Spleen (tissue), 7 donors: ENCODE data around the gene PIGM.

ENCODE experiments used
- CTCF ChIP-seq, 11 experiments: fragments of 200-600 bp in 7 of 11; fragments of 450-650 bp in 4 of 11; sonication (generic) in 4 of 11; IDR thresholded peaks in 8 of 11; conservative IDR thresholded peaks in 3 of 11; 1 replicate in 7 of 11; 2 replicates in 4 of 11; pipeline versions ENCODE4 v1.4.0 to v1.8.0; 2016 to 2021; ENCODE audit warnings: antibody characterized with exemption in 11 of 11, inconsistent platforms in 4 of 11, mild to moderate bottlenecking in 1 of 11
- POLR2A ChIP-seq, 3 donors: fragments of 450-650 bp; IDR thresholded peaks; one replicate each; pipeline ENCODE4 v1.5.1; 2017; ENCODE audit warnings: antibody characterized with exemption in 3 of 3, mild to moderate bottlenecking in 1 of 3
- donor health status: DM: no; HTN: no; CAD: no; lungs with moderate emphysema.
- donor health status: DM: no; HTN: no; CAD: no.
- donor health status: DM: no; HTN: no; CAD: no.

GRCh38 chr1:160079448-160079847 is 47.7 kb upstream of the PIGM start:
- TF ChIP-seq CTCF (IDR thresholded peaks at IDR 0.05 in 8 of 11, conservative IDR thresholded peaks at IDR 0.05 in 3 of 11): no peak
- no peak for TF ChIP-seq POLR2A (IDR thresholded peaks at IDR 0.05)
